CD4-positive, alpha-beta T cell treated with Interleukin-1 beta for 1 hour (primary cell): ENCODE data around the gene FAM24B.

Experiments
- DNase-seq, 2 donors: peaks; one replicate each; pipeline ENCODE4 v3.0.0-alpha.2; 2020 to 2022

Gene FAM24B

DNA sequence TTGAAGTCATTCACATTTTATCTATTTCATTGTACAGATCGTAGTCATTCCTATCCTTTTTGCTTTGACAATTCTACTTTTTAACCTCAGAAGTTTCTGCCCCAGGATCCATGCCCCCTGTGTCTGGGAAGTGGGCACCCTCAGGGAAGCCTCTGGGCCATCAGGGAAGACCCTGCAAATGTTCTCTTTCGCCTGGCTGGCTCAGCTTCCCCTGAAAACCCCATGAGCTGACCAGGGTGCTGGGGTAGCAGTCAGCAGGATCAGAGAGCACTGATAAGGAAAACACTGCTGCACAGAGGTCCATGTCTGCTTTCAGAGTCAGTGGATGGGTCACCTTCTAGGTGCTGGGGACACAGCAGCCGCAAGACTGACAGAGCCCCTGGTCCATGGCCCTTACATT, 57.6 kb downstream of the FAM24B start:
- no peak for DNase-seq

DNA sequence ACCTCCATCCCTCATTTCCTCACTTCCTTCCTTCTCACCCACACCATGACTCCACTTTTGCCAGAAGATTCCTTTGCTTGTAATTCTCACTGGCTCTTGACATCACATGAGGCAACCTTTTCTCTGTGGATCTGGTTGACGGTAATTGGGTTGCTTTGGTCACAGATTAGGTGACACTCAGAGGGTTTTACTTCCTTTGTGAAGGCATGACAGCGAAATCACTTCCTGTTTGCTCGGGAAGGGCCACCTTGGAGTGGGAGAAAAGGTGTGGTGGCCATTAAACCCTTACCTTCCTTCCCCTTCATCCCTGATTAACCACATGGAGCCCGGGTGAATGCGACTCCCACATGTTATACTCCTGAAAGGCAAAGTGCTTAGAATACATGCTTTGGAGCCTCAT, 63.9 kb downstream of the FAM24B start:
- no peak for DNase-seq

DNA sequence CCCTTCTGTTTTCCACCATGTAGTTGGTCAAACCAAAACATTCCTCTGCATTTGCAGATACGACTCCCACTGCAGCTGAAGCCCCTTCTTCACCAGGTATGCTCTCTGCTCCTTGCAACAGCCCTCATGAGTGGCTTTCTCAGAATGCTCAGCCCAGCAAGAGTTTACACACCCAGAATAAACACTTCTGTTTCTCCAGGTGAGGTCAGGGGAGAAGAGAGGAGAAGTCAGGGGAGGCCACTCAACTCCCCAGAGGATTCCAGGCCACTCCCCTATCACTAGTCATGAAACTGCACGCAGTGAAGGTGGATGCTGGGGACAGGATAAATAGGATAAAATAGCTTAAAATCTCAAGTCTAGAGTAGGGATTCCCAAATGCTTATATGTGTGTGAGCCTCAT, 64.9 kb downstream of the FAM24B start:
- no peak for DNase-seq

DNA sequence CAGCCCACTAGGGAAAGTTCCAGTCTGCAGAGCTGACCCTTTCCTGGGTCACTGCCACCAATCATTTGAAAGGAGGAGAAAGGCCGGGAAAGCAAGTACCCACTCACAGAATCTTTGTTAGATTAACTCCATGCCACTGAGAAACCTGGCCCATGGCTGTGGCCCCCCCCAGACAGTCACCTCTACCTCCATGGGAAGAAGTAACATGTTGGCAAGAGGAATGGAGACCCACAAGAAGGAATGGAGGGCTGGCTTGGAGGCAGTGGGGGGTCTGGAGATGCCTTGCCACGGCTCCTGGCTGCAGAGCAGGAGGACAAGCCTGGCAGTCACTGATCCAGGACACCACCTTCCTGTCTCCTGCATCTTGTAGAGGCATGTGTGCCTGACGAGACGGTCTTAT, 66.6 kb downstream of the FAM24B start:
- no peak for DNase-seq

DNA sequence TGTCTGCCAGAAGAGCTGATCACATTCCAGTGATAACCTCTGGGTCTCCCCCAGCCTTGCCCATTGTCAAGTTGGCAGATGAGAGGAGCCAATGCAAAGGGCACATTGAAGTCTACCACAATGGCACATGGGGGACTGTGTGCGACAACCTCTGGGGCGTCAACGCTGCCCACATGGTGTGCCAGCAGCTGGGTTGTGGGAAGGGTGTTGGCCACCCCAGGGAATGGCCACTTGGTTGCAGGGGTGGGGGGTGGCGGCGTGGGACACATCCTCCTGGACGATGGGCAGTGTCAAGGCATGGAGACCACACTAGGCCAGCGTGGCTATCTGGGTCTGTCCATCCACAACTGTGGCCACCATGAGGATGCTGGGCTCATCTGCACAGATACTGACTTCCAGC, 77.1 kb downstream of the FAM24B start:
- no peak for DNase-seq
